GM12891 (cell line): Measurements from ENCODE around the gene ABCA2.

Source experiments
- POLR2A ChIP-seq: IDR thresholded peaks from 2 replicates; pipeline ENCODE4 v1.6.1; 2011; ENCODE audit warnings: low read depth, low read length, control low read depth
- POLR2AphosphoS5 ChIP-seq: IDR thresholded peaks from 2 replicates; pipeline ENCODE4 v1.6.1; 2011; ENCODE audit warnings: low read depth, low read length, control low read depth

DNA sequence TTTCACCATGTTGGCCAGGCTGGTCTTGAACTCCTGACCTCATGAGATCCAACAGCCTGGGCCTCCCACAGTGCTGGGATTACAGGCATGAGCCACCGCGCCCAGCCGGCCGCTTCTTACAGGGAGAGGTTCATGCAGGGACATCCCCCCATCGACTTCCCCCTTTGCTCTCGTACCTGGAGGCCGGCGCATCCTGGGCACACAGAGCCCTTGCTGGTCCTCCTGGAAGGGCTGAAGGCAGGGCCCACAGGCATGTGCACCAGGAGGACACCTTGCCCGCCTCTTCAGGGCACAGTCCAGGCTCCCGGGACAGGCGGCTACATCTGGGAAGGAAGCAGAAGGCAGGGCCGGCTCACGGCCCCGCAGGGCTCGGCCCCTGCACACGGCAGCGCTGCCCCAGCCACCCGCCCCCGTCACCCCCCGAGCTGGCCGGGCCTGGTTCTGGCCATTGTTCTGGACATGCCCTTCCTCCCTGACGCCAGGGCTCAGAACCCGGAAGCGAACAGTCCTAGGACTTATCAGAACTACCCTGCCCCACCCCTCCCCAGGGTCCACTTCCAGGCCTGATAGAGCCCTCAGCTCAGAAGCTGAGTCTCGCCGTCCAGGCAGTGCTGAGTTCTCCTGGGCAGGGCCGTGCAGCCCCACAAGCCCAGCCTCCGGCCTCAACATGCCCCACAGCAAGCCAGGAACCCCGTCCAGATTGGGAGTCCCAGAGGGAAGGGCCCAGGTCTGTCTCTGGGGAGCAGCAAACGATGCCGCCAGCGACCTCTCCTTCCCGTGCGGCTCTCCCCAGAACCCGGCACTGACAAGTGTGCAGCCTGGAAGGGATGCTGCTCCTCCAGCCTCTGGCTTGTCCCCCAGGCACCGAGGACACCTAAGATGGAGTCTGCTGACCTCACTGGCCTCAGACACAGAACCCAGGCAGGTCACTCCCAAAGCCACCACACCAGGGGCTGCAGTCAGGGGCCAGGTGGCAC is 15.0 kb upstream of the ABCA2 start:
- TF ChIP-seq POLR2A (no peak), POLR2AphosphoS5 (no peak)
